Type B pancreatic cell (in vitro differentiated cells): ENCODE data around the gene MYMK. TPM values are rescaled to one million over a fixed set of nuclear protein-coding genes. Genes with fewer than 3 reads are reported as not detected.

Experiments
- DNase-seq: peaks from one replicate; pipeline ENCODE4 v3.0.0; 2021; ENCODE audit warnings: mixed read lengths; ENCODE audit not compliant: unreplicated experiment; ENCODE audit errors: extremely low spot score
- H3K27ac Mint-ChIP-seq: 2 replicates; pipeline ENCODE4 v1.8.0; 2021; ENCODE audit warnings: mild to moderate bottlenecking, mixed read lengths
- H3K27me3 Mint-ChIP-seq: 2 replicates; pipeline ENCODE4 v1.8.0; 2021; ENCODE audit warnings: mixed read lengths
- H3K36me3 Mint-ChIP-seq: 2 replicates; pipeline ENCODE4 v1.8.0; 2021; ENCODE audit warnings: mixed read lengths
- H3K4me1 Mint-ChIP-seq: one replicate; pipeline ENCODE4 v1.8.0; 2021; ENCODE audit warnings: mixed read lengths; ENCODE audit not compliant: unreplicated experiment
- H3K4me3 Mint-ChIP-seq: 2 replicates; pipeline ENCODE4 v1.8.0; 2021; ENCODE audit warnings: mild to moderate bottlenecking, mixed read lengths
- H3K9me3 Mint-ChIP-seq: 2 replicates; pipeline ENCODE4 v1.8.0; 2021; ENCODE audit warnings: mixed read lengths
- CTCF ChIP-seq: fragments of 200-600 bp; sonication (generic); conservative IDR thresholded peaks from 2 replicates; pipeline ENCODE4 v1.5.0; 2021; ENCODE audit warnings: antibody characterized with exemption, mild to moderate bottlenecking
- long read RNA-seq: library from polyadenylated mRNA; unstranded; transcript quantifications from one replicate; pipeline ENCODE4 v2.0.0, GENCODE V29; 2020
- total RNA-seq: library from RNA; stranded (reverse); gene quantifications from 2 replicates; pipeline ENCODE4 v1.2.1, GENCODE V29; 2021; ENCODE audit warnings: low replicate concordance

MYMK gene
- not detected in 2 replicates for total RNA-seq
- long read RNA-seq = 0 reads

- Mint-ChIP-seq H3K27ac (no peak within 1 kb of the TSS), H3K4me3 (no peak within 1 kb of the TSS), H3K27me3 (peaks cover 20% of the 10 kb centered on the region), H3K4me1 (peaks cover 44% of the 10 kb centered on the region), H3K36me3 (no peaks in the 10 kb centered on the region), H3K9me3 (no peaks in the 10 kb centered on the region)
- DNase-seq = no peak
- no peak for TF ChIP-seq CTCF
Observed at GRCh38 chr9:133524679-133525228, at the start of gene MYMK. MYMK (minus strand) TSS chr9:133524959; CDS start chr9:133524844, 115 bp downstream.

- H3K9me3 Mint-ChIP-seq = no peaks in the 10 kb centered on the region
- no peak for TF ChIP-seq CTCF
- DNase-seq = no peak
- no peak overlapping the region for H3K27ac Mint-ChIP-seq
- H3K4me1 Mint-ChIP-seq = peaks cover 4% of the 10 kb centered on the region
- H3K4me3 Mint-ChIP-seq = no peak overlapping the region
- H3K27me3 Mint-ChIP-seq = peaks cover 1% of the 10 kb centered on the region
- no peaks in the 10 kb centered on the region for H3K36me3 Mint-ChIP-seq
Observed at GRCh38 chr9:133573791-133574515, 49.2 kb upstream of the MYMK start.

GRCh38 chr9:133572821-133573361 lies 48.1 kb upstream of the MYMK start:
- no peak overlapping the region for H3K4me3 Mint-ChIP-seq
- no peak for TF ChIP-seq CTCF
- peaks cover 4% of the 10 kb centered on the region for H3K27me3 Mint-ChIP-seq
- H3K9me3 Mint-ChIP-seq = no peaks in the 10 kb centered on the region
- peaks cover 4% of the 10 kb centered on the region for H3K4me1 Mint-ChIP-seq
- H3K27ac Mint-ChIP-seq = no peak overlapping the region
- no peaks in the 10 kb centered on the region for H3K36me3 Mint-ChIP-seq
- no peak for DNase-seq

- H3K27ac Mint-ChIP-seq = no peak overlapping the region
- TF ChIP-seq CTCF = no peak
- peaks cover 4% of the 10 kb centered on the region for H3K4me1 Mint-ChIP-seq
- no peaks in the 10 kb centered on the region for H3K9me3 Mint-ChIP-seq
- no peak for DNase-seq
- no peaks in the 10 kb centered on the region for H3K36me3 Mint-ChIP-seq
- no peak overlapping the region for H3K4me3 Mint-ChIP-seq
- peaks cover 8% of the 10 kb centered on the region for H3K27me3 Mint-ChIP-seq
Observed at GRCh38 chr9:133571896-133572595, 47.3 kb upstream of the MYMK start.

- Mint-ChIP-seq H3K27ac (no peak overlapping the region), H3K9me3 (no peaks in the 10 kb centered on the region), H3K27me3 (peaks cover 8% of the 10 kb centered on the region), H3K4me1 (no peaks in the 10 kb centered on the region), H3K4me3 (no peak overlapping the region), H3K36me3 (no peaks in the 10 kb centered on the region)
- DNase-seq = no peak
- no peak for TF ChIP-seq CTCF
Observed at GRCh38 chr9:133571391-133571890, 46.7 kb upstream of the MYMK start.
